A673 (cell line): ENCODE data around the gene CEP112.

Experiments
- CTCF ChIP-seq: fragments of 300-800, 200-600 bp; sonication (generic); conservative IDR thresholded peaks from 2 replicates; pipeline ENCODE4 v1.5.1; 2017; ENCODE audit warnings: low read depth, mild to moderate bottlenecking, antibody characterized with exemption, low read length, moderate library complexity, mixed read lengths
- EZH2 ChIP-seq: fragments of 200-600 bp; sonication (generic); IDR thresholded peaks from 2 replicates; pipeline ENCODE4 v1.6.1; 2017; ENCODE audit warnings: borderline replicate concordance, low read depth, mild to moderate bottlenecking, mixed read lengths, antibody characterized with exemption, low read length; ENCODE audit not compliant: poor library complexity, severe bottlenecking

- TF ChIP-seq CTCF (no peak), EZH2 (no peak)
These were observed 484.2 kb downstream of the CEP112 start for GRCh38 chr17:65707780-65708179.
